Pericardium fibroblast (primary cell): ENCODE data around the gene GOLGA6L4. TPM values are rescaled to one million over a fixed set of nuclear protein-coding genes. Genes with fewer than 3 reads are reported as not detected.

ENCODE experiments used
- total RNA-seq: library from RNA; depleted of rRNA; stranded (reverse); fragments of >200 nt; gene quantifications from 2 replicates; pipeline ENCODE4 v1.2.3, GENCODE V29; 2015

The GOLGA6L4 gene, protein sequence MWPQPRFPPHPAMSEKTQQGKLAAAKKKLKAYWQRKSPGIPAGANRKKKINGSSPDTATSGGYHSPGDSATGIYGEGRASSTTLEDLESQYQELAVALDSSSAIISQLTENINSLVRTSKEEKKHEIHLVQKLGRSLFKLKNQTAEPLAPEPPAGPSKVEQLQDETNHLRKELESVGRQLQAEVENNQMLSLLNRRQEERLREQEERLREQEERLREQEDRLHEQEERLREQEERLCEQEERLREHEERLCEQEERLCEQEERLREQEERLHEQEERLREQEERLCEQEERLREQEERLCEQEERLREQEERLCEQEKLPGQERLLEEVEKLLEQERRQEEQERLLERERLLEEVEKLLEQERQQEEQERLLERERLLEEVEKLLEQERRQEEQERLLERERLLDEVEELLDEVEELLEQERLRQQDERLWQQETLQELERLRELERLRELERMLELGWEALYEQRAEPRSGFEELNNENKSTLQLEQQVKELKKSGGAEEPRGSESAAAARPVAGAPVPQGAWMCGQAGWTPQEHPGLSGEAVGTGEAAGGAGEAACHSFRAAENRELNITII
- total RNA-seq, result under 0.01 and 0.60 TPM in 2 replicates

DNA sequence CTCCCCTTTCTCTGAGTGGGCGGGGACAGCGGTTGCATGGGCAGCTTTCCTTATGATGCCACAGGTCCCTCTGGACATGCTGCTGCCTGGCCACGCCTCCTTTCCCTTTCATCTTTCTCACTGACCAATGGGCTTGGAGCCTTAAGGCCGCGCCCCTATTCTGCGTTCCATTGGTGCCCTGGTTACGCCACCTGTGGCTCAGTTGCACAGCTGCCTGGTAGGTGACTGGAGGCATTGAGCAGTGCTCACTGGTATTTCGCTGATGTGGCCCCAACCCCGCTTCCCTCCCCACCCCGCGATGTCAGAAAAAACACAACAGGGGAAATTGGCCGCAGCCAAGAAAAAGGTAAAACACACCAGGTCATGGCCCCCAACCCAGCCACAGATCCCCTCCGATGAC lies at the start of gene GOLGA6L4:
TSS of gene GOLGA6L4 (plus strand) at position 201 of the 400 bp plus-strand sequence. CDS start at position 263, 62 bp downstream.

